H1 (cell line): Measurements from ENCODE around the gene OTX2. TPM values are rescaled to one million over a fixed set of nuclear protein-coding genes. Genes with fewer than 3 reads are reported as not detected.

Source experiments
- CTCF ChIA-PET: fragments of 300-600 bp; sonication (Branson Sonifier 250); formaldehyde crosslinking; loops from one replicate; lab custom pipeline; 2021; ENCODE audit not compliant: partially characterized antibody; lab: Charles Lee
- POLR2A ChIA-PET: fragments of 300-600 bp; sonication (Branson Sonifier 250); formaldehyde crosslinking; loops from one replicate; lab custom pipeline; 2021; ENCODE audit warnings: inconsistent platforms; ENCODE audit not compliant: partially characterized antibody; lab: Charles Lee
- DNase-seq, 2 experiments: peaks; one replicate each; pipeline versions ENCODE4 v3.0.0 to v3.0.0-alpha.2; 2010 to 2022; ENCODE audit warnings: low spot score in 2 of 2, low read depth in 1 of 2, mixed read lengths in 1 of 2
- FAIRE-seq: peaks from 2 replicates; lab custom pipeline; 2011; peaks lifted over from hg19 to GRCh38; lab: Jason Lieb, UNC
- H2AFZ ChIP-seq: 2 replicates; pipeline ENCODE4 v1.8.1; 2012; ENCODE audit warnings: low read length, inconsistent platforms
- H2AK5ac ChIP-seq: 2 replicates; pipeline ENCODE4 v1.6.1; 2013; ENCODE audit warnings: low read depth, low read length
- H2BK120ac ChIP-seq: replicated peaks from 2 replicates; pipeline ENCODE3; 2013; ENCODE audit warnings: low read depth, low read length, inconsistent platforms
- H2BK12ac ChIP-seq: 2 replicates; pipeline ENCODE4 v1.6.1; 2013; ENCODE audit warnings: low read depth, low read length
- H2BK15ac ChIP-seq: 2 replicates; pipeline ENCODE4 v1.6.1; 2013; ENCODE audit warnings: low read length
- H2BK20ac ChIP-seq: 2 replicates; pipeline ENCODE4 v1.6.1; 2013; ENCODE audit warnings: low read length
- H2BK5ac ChIP-seq: 2 replicates; pipeline ENCODE4 v1.6.1; 2013; ENCODE audit warnings: low read depth, low read length
- H3K14ac ChIP-seq: 2 replicates; pipeline ENCODE4 v1.6.1; 2013; ENCODE audit warnings: inconsistent platforms; ENCODE audit not compliant: insufficient read length
- H3K18ac ChIP-seq: 2 replicates; pipeline ENCODE4 v1.6.1; 2013; ENCODE audit warnings: low read length; ENCODE audit errors: extremely low read depth
- H3K23ac ChIP-seq: 2 replicates; pipeline ENCODE4 v1.6.1; 2013; ENCODE audit warnings: inconsistent platforms; ENCODE audit not compliant: insufficient read length
- H3K23me2 ChIP-seq: 2 replicates; pipeline ENCODE4 v1.6.1; 2013; ENCODE audit warnings: low read depth, low read length
- H3K27ac ChIP-seq: 2 replicates; pipeline ENCODE4 v1.6.1; 2011; ENCODE audit warnings: low read depth, low read length, inconsistent platforms
- H3K27me3 ChIP-seq, 4 experiments: replicated peaks in 1 of 4; 1 replicate in 1 of 4; 2 replicates in 3 of 4; pipeline versions ENCODE4 v1.6.1 to v1.8.1; 2011 to 2013; ENCODE audit warnings: low read length in 3 of 4, mild to moderate bottlenecking in 3 of 4, inconsistent platforms in 2 of 4, mixed read lengths in 2 of 4, moderate library complexity in 1 of 4; ENCODE audit not compliant: control insufficient read depth in 3 of 4, insufficient read depth in 3 of 4; ENCODE audit errors: extremely low read depth in 1 of 4
- H3K36me3 ChIP-seq, 4 experiments: 2 replicates each; pipeline versions ENCODE4 v1.6.1 to v1.8.1; 2011 to 2013; ENCODE audit warnings: mild to moderate bottlenecking in 4 of 4, low read length in 3 of 4, moderate library complexity in 2 of 4, control low read depth in 1 of 4, inconsistent platforms in 1 of 4; ENCODE audit not compliant: insufficient read depth in 4 of 4, control insufficient read depth in 2 of 4
- H3K4ac ChIP-seq: replicated peaks from 2 replicates; pipeline ENCODE3; 2013; ENCODE audit warnings: low read length, low read depth, mixed read lengths, inconsistent platforms; ENCODE audit not compliant: insufficient read length
- H3K4me1 ChIP-seq, 4 experiments: replicated peaks in 1 of 4; 1 replicate in 1 of 4; 2 replicates in 3 of 4; pipeline versions ENCODE4 v1.6.1 to v1.8.1; 2011 to 2013; ENCODE audit warnings: low read length in 3 of 4, inconsistent platforms in 2 of 4, mixed read lengths in 1 of 4; ENCODE audit not compliant: insufficient read depth in 4 of 4, control insufficient read depth in 3 of 4
- H3K4me2 ChIP-seq, 2 experiments: 2 replicates each; pipeline versions ENCODE4 v1.6.1 to v1.8.1; 2011 to 2013; ENCODE audit warnings: low read depth in 2 of 2, low read length in 2 of 2, control low read depth in 1 of 2, inconsistent platforms in 1 of 2, mild to moderate bottlenecking in 1 of 2; ENCODE audit not compliant: insufficient read depth in 1 of 2
- H3K4me3 ChIP-seq, 4 experiments: fragments of 200-600, 300-600 bp in 1 of 4; sonication (generic), shearing (Covaris generic), sonication (Bioruptor Twin) in 1 of 4; 2 replicates each; pipeline versions ENCODE4 v1.5.1 to v1.8.1; 2011 to 2016; ENCODE audit warnings: low read length in 4 of 4, low read depth in 3 of 4, control low read depth in 2 of 4, inconsistent platforms in 2 of 4, mild to moderate bottlenecking in 2 of 4, mixed read lengths in 1 of 4, moderate library complexity in 1 of 4; ENCODE audit not compliant: insufficient read depth in 2 of 4; ENCODE audit errors: extremely low read depth in 1 of 4
- H3K56ac ChIP-seq: replicated peaks from 2 replicates; pipeline ENCODE3; 2013; ENCODE audit warnings: low read depth, mild to moderate bottlenecking, mixed read lengths, low read length, inconsistent platforms; ENCODE audit not compliant: insufficient read length
- H3K79me1 ChIP-seq: 2 replicates; pipeline ENCODE4 v1.6.1; 2013; ENCODE audit warnings: low read depth, low read length, control low read depth
- H3K79me2 ChIP-seq, 2 experiments: 2 replicates each; pipeline versions ENCODE4 v1.6.1 to v1.8.1; 2012 to 2013; ENCODE audit warnings: low read length in 2 of 2, mild to moderate bottlenecking in 2 of 2, inconsistent platforms in 1 of 2; ENCODE audit not compliant: insufficient read depth in 2 of 2, control insufficient read depth in 1 of 2
- H3K9ac ChIP-seq, 4 experiments: replicated peaks in 1 of 4; 1 replicate in 1 of 4; 2 replicates in 3 of 4; pipeline versions ENCODE4 v1.6.1 to v1.8.1; 2011 to 2013; ENCODE audit warnings: low read depth in 3 of 4, low read length in 3 of 4, control low read depth in 2 of 4, mild to moderate bottlenecking in 2 of 4, moderate library complexity in 2 of 4, inconsistent platforms in 1 of 4; ENCODE audit errors: extremely low read depth in 1 of 4
- H3K9me3 ChIP-seq, 2 experiments: 2 replicates each; pipeline versions ENCODE4 v1.6.1 to v1.8.1; 2012 to 2013; ENCODE audit warnings: mild to moderate bottlenecking in 2 of 2, moderate library complexity in 2 of 2, control low read depth in 1 of 2, inconsistent platforms in 1 of 2, low read depth in 1 of 2, low read length in 1 of 2, mixed read lengths in 1 of 2; ENCODE audit not compliant: insufficient read depth in 2 of 2
- H4K20me1 ChIP-seq, 2 experiments: replicated peaks in 1 of 2; 2 replicates each; pipeline versions ENCODE3 to v1.8.1; 2011 to 2013; ENCODE audit warnings: inconsistent platforms in 2 of 2, low read length in 2 of 2, mild to moderate bottlenecking in 1 of 2; ENCODE audit not compliant: insufficient read depth in 2 of 2, control insufficient read depth in 1 of 2
- H4K5ac ChIP-seq: 2 replicates; pipeline ENCODE4 v1.6.1; 2013; ENCODE audit warnings: low read length, low read depth, mixed read lengths, inconsistent platforms; ENCODE audit not compliant: insufficient read length
- H4K8ac ChIP-seq: 2 replicates; pipeline ENCODE4 v1.8.0; 2013; ENCODE audit warnings: mild to moderate bottlenecking, moderate library complexity, low read length, inconsistent platforms; ENCODE audit not compliant: insufficient read depth; ENCODE audit errors: extremely low read depth
- H4K91ac ChIP-seq: replicated peaks from 2 replicates; pipeline ENCODE3; 2013; ENCODE audit warnings: low read length, mixed read lengths, inconsistent platforms; ENCODE audit not compliant: insufficient read length
- CBX8 ChIP-seq: fragments of 300-800, 300-1000 bp; sonication (generic); IDR thresholded peaks from 2 replicates; pipeline ENCODE4 v1.7.1; 2016; ENCODE audit warnings: low read depth, low read length, borderline replicate concordance
- CTBP2 ChIP-seq: IDR thresholded peaks from 2 replicates; pipeline ENCODE4 v1.7.0; 2011; ENCODE audit warnings: borderline replicate concordance, mild to moderate bottlenecking, moderate library complexity, mixed read lengths, low read length; ENCODE audit not compliant: insufficient read depth, insufficient read length
- NRF1 ChIP-seq: IDR thresholded peaks from 2 replicates; pipeline ENCODE4 v1.6.1; 2011; ENCODE audit warnings: mild to moderate bottlenecking, low read depth, low read length, improper control_type of control experiment
- SP1 ChIP-seq: IDR thresholded peaks from 2 replicates; pipeline ENCODE4 v1.6.1; 2011; ENCODE audit warnings: low read depth, low read length
- YY1 ChIP-seq: IDR thresholded peaks from 2 replicates; pipeline ENCODE4 v1.6.1; 2011; ENCODE audit warnings: low read depth, mild to moderate bottlenecking, low read length
- WGBS, 2 experiments: shearing (Covaris generic) in 1 of 2; methylation state at CpG; one replicate each; pipeline versions ENCODE4 v1.1.6 to v1.1.7; 2013 to 2015; ENCODE audit warnings: low lambda C conversion rate in 2 of 2, mixed read lengths in 2 of 2, inconsistent platforms in 1 of 2, low coverage in 1 of 2, missing lambda C conversion rate in 1 of 2; ENCODE audit not compliant: insufficient replicate concordance in 2 of 2, insufficient coverage in 1 of 2, insufficient read length in 1 of 2; ENCODE audit errors: extremely low coverage in 1 of 2, missing lambda C conversion rate in 1 of 2; 5-methylcytosine and 5-hydroxymethylcytosine counted together
- polyA plus RNA-seq, 7 experiments: library from polyadenylated mRNA; depleted of rRNA in 3 of 7; stranded (reverse) in 5 of 7; unstranded in 2 of 7; fragments of >200 nt in 5 of 7; fragments of 200-250 nt in 2 of 7; gene quantifications; 1 replicate in 5 of 7; 2 replicates in 1 of 7; 4 replicates in 1 of 7; pipeline versions ENCODE4 v1.2.1 to v1.2.3, GENCODE V29; 2011 to 2013; ENCODE audit warnings: missing spikeins in 2 of 7, mixed read lengths in 2 of 7
- total RNA-seq: library from RNA; stranded (reverse); fragmentation: NEBNext Ultra II Directional; extraction: Animal tissue kit (Norgen Biotek cat#: 25700); gene quantifications from 2 replicates; pipeline ENCODE4 v1.2.1, GENCODE V29; 2021

OTX2 gene
- total and polyA plus RNA-seq, 2 of the 8 experiments (the other 6 are each of a cell fraction or from before 2014, with no cell fraction given) = 33.9 to 155 TPM

- no peak overlapping the region for H3K4me3 ChIP-seq
- no peaks in the 10 kb centered on the region for H3K36me3 ChIP-seq
- no peak overlapping the region for H2BK12ac ChIP-seq
- H4K20me1 ChIP-seq = no peaks in the 10 kb centered on the region
- no peak overlapping the region for H2BK120ac ChIP-seq
- TF ChIP-seq SP1 (no peak), CBX8 (no peak), NRF1 (no peak), CTBP2 (no peak), YY1 (no peak)
- H3K14ac ChIP-seq = no peak overlapping the region
- DNase-seq (no peak), FAIRE-seq (no peak)
- no peak overlapping the region for H3K27ac ChIP-seq
- ChIA-PET POLR2A (interaction anchor here (0.7 to 1.4 kb wide), 4 partner anchors 8 to 23 kb away, joined by 3 to 4 read pairs (median 3); no protein-coding TSS in a partner anchor), CTCF (interaction anchor here (0.9 kb wide), 1 partner anchor 10 kb away, joined by 3 read pairs; no protein-coding TSS in a partner anchor)
- H4K91ac ChIP-seq = no peak overlapping the region
- no peaks in the 10 kb centered on the region for H3K79me2 ChIP-seq
- H3K79me1 ChIP-seq = no peaks in the 10 kb centered on the region
- H4K8ac ChIP-seq = no peak overlapping the region
- no peak overlapping the region for H3K4me2 ChIP-seq
- no peak overlapping the region for H3K23ac ChIP-seq
- H3K56ac ChIP-seq = no peak overlapping the region
- H3K27me3 ChIP-seq = no peaks in the 10 kb centered on the region
- H2BK5ac ChIP-seq = no peak overlapping the region
- peaks cover 0 to 2% (median under 1%) of the 10 kb centered on the region in 4 experiments; a peak in 3 of 7 replicates for H3K4me1 ChIP-seq
- H3K4ac ChIP-seq = no peak overlapping the region
- H2AFZ ChIP-seq = no peak overlapping the region
- H2BK15ac ChIP-seq = no peak overlapping the region
- H3K23me2 ChIP-seq = no peaks in the 10 kb centered on the region
- H3K18ac ChIP-seq = no peak overlapping the region
- H3K9ac ChIP-seq = no peak overlapping the region
- no peak overlapping the region for H2AK5ac ChIP-seq
- H4K5ac ChIP-seq = no peak overlapping the region
- H2BK20ac ChIP-seq = no peak overlapping the region
- no peaks in the 10 kb centered on the region for H3K9me3 ChIP-seq
- WGBS, 2 experiments = 90% methylated on average over 4 of the region's 4 CpGs; no CpG with 5 or more reads in 1 of the 2 experiments
Measured at GRCh38 chr14:56826214-56826613, 15.9 kb upstream of the OTX2 start.
